Choroid plexus epithelial cell (primary cell): ENCODE data around the gene MUS81.
A peak's percentile ranks its signal among the peaks of the same experiment; 100 is the strongest.

Source experiments
- DNase-seq: peaks from one replicate; pipeline ENCODE4 v3.0.0-alpha.2; 2010; ENCODE audit warnings: low read depth
- H3K4me3 ChIP-seq: 2 replicates; pipeline ENCODE4 v1.5.1; 2011; ENCODE audit warnings: low read depth, mild to moderate bottlenecking, control low read depth, low read length, moderate library complexity
- CTCF ChIP-seq: conservative IDR thresholded peaks from 2 replicates; pipeline ENCODE4 v1.5.1; 2011; ENCODE audit warnings: low read depth, mild to moderate bottlenecking, control low read depth, inconsistent platforms, low read length, moderate library complexity

MUS81 gene

GRCh38 chr11:65849366-65849765, 10.9 kb upstream of the MUS81 start:
- no peak overlapping the region for H3K4me3 ChIP-seq
- TF ChIP-seq CTCF = no peak
- DNase-seq = no peak

GRCh38 chr11:65849771-65850216, 10.4 kb upstream of the MUS81 start:
- no peak overlapping the region for H3K4me3 ChIP-seq
- TF ChIP-seq CTCF = no peak
- peak; percentile 4 for DNase-seq

GRCh38 chr11:65850217-65851082, 9.8 kb upstream of the MUS81 start:
- H3K4me3 ChIP-seq = no peak overlapping the region
- DNase-seq = peak; percentile 5
- no peak for TF ChIP-seq CTCF

GRCh38 chr11:65851083-65851579, 9.1 kb upstream of the MUS81 start:
- DNase-seq = peak; percentile 33
- peak; percentile 63 for TF ChIP-seq CTCF
- no peak overlapping the region for H3K4me3 ChIP-seq

- TF ChIP-seq CTCF = no peak
- peak; percentile 5 for DNase-seq
- no peak overlapping the region for H3K4me3 ChIP-seq
These were observed 8.3 kb upstream of the MUS81 start for GRCh38 chr11:65851811-65852507.

- no peak for TF ChIP-seq CTCF
- H3K4me3 ChIP-seq = no peak overlapping the region
- DNase-seq = peak; percentile 10
These were observed 7.6 kb upstream of the MUS81 start for GRCh38 chr11:65852508-65853245.
